ENCODE results near the gene PNPT1. TPM values are rescaled to one million over a fixed set of nuclear protein-coding genes. Genes with fewer than 3 reads are reported as not detected.

The PNPT1 gene
- total and polyA plus RNA-seq, 2 of the 8 experiments (the other 6 are each of a cell fraction or from before 2014, with no cell fraction given), result 8.3 to 40.2 TPM

- no peaks in the 10 kb centered on the region for H3K79me1 ChIP-seq (ENCODE audit: low read depth, low read length)
- no peak overlapping the region for H2AK5ac ChIP-seq (ENCODE audit: low read depth, low read length)
- ChIA-PET CTCF (ENCODE audit: partially characterized antibody) (interaction anchor here (0.7 kb wide), 1 partner anchor 272 kb away, joined by 3 read pairs; no protein-coding TSS in a partner anchor), POLR2A (ENCODE audit: partially characterized antibody) (no interaction called here)
- H3K4me3 ChIP-seq (ENCODE audit: extremely low read depth in 1 of 4, insufficient read depth in 2 of 4, low read depth in 3 of 4, low read length in 4 of 4), result no peak overlapping the region
- H2BK5ac ChIP-seq (ENCODE audit: low read depth, low read length), result no peak overlapping the region
- no peak overlapping the region for H4K5ac ChIP-seq (ENCODE audit: insufficient read length, low read depth, low read length)
- no peak overlapping the region for H2BK12ac ChIP-seq (ENCODE audit: low read depth, low read length)
- FAIRE-seq (no peak), DNase-seq (ENCODE audit: low read depth in 1 of 2, low spot score in 2 of 2) (no peak)
- no peak overlapping the region for H3K9ac ChIP-seq (replicated peaks in 1 of 4; ENCODE audit: extremely low read depth in 1 of 4, low read depth in 3 of 4, low read length in 3 of 4)
- H4K91ac ChIP-seq (replicated peaks; ENCODE audit: insufficient read length, low read length), result no peak overlapping the region
- no peak overlapping the region for H2BK120ac ChIP-seq (replicated peaks; ENCODE audit: low read depth, low read length)
- no peak overlapping the region for H2BK20ac ChIP-seq (ENCODE audit: low read length)
- 94% methylated on average over 11 of the region's 11 CpGs; no CpG with 5 or more reads in 1 of the 2 experiments for WGBS, 2 experiments (ENCODE audit: extremely low coverage in 1 of 2, insufficient coverage in 1 of 2, insufficient read length in 1 of 2, insufficient replicate concordance in 2 of 2, low coverage in 1 of 2, low lambda C conversion rate in 2 of 2, missing lambda C conversion rate in 1 of 2)
- H3K56ac ChIP-seq (replicated peaks; ENCODE audit: insufficient read length, low read depth, low read length), result no peak overlapping the region
- no peak overlapping the region for H2BK15ac ChIP-seq (ENCODE audit: low read length)
- no peak overlapping the region for H3K14ac ChIP-seq (ENCODE audit: insufficient read length)
- no peaks in the 10 kb centered on the region for H3K9me3 ChIP-seq (ENCODE audit: insufficient read depth in 2 of 2, low read depth in 1 of 2, low read length in 1 of 2)
- H3K27ac ChIP-seq (ENCODE audit: low read depth, low read length), result no peak overlapping the region
- H3K36me3 ChIP-seq (ENCODE audit: control insufficient read depth in 2 of 4, insufficient read depth in 4 of 4, low read length in 3 of 4), result peaks cover 4 to 16% (median 12%) of the 10 kb centered on the region in 4 experiments; a peak in 5 of 8 replicates
- no peaks in the 10 kb centered on the region for H3K4me1 ChIP-seq (replicated peaks in 1 of 4; ENCODE audit: control insufficient read depth in 3 of 4, insufficient read depth in 4 of 4, low read length in 3 of 4)
- H4K8ac ChIP-seq (ENCODE audit: extremely low read depth, insufficient read depth, low read length), result no peak overlapping the region
- no peaks in the 10 kb centered on the region for H3K23me2 ChIP-seq (ENCODE audit: low read depth, low read length)
- H3K23ac ChIP-seq (ENCODE audit: insufficient read length), result no peak overlapping the region
- no peak overlapping the region for H3K4ac ChIP-seq (replicated peaks; ENCODE audit: insufficient read length, low read depth, low read length)
- H3K18ac ChIP-seq (ENCODE audit: extremely low read depth, low read length), result no peak overlapping the region
- H3K27me3 ChIP-seq (replicated peaks in 1 of 4; ENCODE audit: control insufficient read depth in 3 of 4, extremely low read depth in 1 of 4, insufficient read depth in 3 of 4, low read length in 3 of 4), result no peaks in the 10 kb centered on the region
- H3K79me2 ChIP-seq (ENCODE audit: control insufficient read depth in 1 of 2, insufficient read depth in 2 of 2, low read length in 2 of 2), result no peaks in the 10 kb centered on the region; a peak in 1 of 4 replicates
- H4K20me1 ChIP-seq (replicated peaks in 1 of 2; ENCODE audit: control insufficient read depth in 1 of 2, insufficient read depth in 2 of 2, low read length in 2 of 2), result no peaks in the 10 kb centered on the region
- no peak overlapping the region for H2AFZ ChIP-seq (ENCODE audit: low read length)
- H3K4me2 ChIP-seq (ENCODE audit: insufficient read depth in 1 of 2, low read depth in 2 of 2, low read length in 2 of 2), result no peak overlapping the region
- no peak for TF ChIP-seq RNF2 (IDR thresholded peaks at IDR 0.05; ENCODE audit: borderline replicate concordance, low read depth, low read length, missing control alignments, poor library complexity, severe bottlenecking)
- TF ChIP-seq CEBPB (IDR thresholded peaks at IDR 0.05; ENCODE audit: low read depth, low read length), result no peak
- TF ChIP-seq YY1 (IDR thresholded peaks at IDR 0.05; ENCODE audit: low read depth, low read length), result no peak
- TF ChIP-seq TEAD4 (IDR thresholded peaks at IDR 0.05; ENCODE audit: low read depth, low read length), result no peak
- no peak for TF ChIP-seq E2F6 (IDR thresholded peaks at IDR 0.05)
- TF ChIP-seq USF2 (IDR thresholded peaks at IDR 0.05; ENCODE audit: low read length), result no peak
- TF ChIP-seq TCF12 (IDR thresholded peaks at IDR 0.05; ENCODE audit: low read depth, low read length), result no peak
- TF ChIP-seq ASH2L (IDR thresholded peaks at IDR 0.05; ENCODE audit: low read length), result no peak
- TF ChIP-seq MAX (IDR thresholded peaks at IDR 0.05), result no peak
- TF ChIP-seq NANOG (IDR thresholded peaks at IDR 0.05; ENCODE audit: insufficient read depth, low read depth, low read length, poor library complexity, severe bottlenecking), result no peak
Observed at GRCh38 chr2:55598056-55598795, 95.4 kb downstream of the PNPT1 start.
